Measurements from ENCODE around the gene NEURL1. TPM values are rescaled to one million over a fixed set of nuclear protein-coding genes. Genes with fewer than 3 reads are reported as not detected.

The NEURL1 gene, protein sequence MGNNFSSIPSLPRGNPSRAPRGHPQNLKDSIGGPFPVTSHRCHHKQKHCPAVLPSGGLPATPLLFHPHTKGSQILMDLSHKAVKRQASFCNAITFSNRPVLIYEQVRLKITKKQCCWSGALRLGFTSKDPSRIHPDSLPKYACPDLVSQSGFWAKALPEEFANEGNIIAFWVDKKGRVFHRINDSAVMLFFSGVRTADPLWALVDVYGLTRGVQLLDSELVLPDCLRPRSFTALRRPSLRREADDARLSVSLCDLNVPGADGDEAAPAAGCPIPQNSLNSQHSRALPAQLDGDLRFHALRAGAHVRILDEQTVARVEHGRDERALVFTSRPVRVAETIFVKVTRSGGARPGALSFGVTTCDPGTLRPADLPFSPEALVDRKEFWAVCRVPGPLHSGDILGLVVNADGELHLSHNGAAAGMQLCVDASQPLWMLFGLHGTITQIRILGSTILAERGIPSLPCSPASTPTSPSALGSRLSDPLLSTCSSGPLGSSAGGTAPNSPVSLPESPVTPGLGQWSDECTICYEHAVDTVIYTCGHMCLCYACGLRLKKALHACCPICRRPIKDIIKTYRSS
- under 0.01 TPM in 1 of 2 replicates, not detected in the other for total RNA-seq

DNA sequence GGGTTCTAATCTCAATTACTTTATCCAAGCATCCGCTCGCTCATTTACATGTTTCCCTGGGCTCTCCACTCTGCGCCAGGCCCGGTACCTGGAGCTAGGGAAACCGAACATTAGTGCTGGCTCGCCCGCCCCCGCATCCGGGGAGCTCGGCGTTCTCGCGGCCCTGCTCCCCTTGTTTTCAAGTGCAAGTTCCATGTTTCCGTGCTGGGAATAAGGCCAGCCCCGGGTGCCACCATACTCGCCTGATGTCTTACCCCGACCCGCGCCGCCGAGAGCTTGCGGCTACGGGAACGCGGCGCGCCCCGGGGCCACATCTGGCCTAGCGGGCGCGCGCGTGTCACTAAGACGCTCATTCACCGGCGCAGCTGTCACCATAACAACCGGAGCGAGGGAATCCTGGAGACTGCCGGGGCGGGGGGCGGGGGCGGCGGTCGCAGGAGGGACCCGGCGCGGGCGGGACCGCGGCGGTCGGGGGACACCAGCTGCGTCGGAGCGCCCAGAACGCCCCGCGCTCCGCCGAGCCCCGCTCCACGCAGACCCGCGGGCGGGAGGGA lies at the start of gene NEURL1:
NEURL1 (plus strand) TSS at position 344 of the 554 bp plus-strand sequence. CDS start 683 bp downstream, outside the sequence.
- TF ChIP-seq, protein P1, sequence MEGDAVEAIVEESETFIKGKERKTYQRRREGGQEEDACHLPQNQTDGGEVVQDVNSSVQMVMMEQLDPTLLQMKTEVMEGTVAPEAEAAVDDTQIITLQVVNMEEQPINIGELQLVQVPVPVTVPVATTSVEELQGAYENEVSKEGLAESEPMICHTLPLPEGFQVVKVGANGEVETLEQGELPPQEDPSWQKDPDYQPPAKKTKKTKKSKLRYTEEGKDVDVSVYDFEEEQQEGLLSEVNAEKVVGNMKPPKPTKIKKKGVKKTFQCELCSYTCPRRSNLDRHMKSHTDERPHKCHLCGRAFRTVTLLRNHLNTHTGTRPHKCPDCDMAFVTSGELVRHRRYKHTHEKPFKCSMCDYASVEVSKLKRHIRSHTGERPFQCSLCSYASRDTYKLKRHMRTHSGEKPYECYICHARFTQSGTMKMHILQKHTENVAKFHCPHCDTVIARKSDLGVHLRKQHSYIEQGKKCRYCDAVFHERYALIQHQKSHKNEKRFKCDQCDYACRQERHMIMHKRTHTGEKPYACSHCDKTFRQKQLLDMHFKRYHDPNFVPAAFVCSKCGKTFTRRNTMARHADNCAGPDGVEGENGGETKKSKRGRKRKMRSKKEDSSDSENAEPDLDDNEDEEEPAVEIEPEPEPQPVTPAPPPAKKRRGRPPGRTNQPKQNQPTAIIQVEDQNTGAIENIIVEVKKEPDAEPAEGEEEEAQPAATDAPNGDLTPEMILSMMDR (IDR thresholded peaks at IDR 0.05; ENCODE audit: extremely low read depth, low read depth, low read length) = no peak
- H4K20me1 ChIP-seq (ENCODE audit: insufficient read depth, low read length) = peaks cover 3% of the 10 kb centered on the region
- DNase-seq (ENCODE audit: insufficient read length, low spot score, missing footprints) = peak; percentile 85
- no peaks in the 10 kb centered on the region for H3K36me3 ChIP-seq (ENCODE audit: insufficient read depth, low read length)
- H3K27ac ChIP-seq (ENCODE audit: low read depth, low read length) = no peak within 1 kb of the TSS
- no peaks in the 10 kb centered on the region for H3K9me3 ChIP-seq (ENCODE audit: low read depth, low read length)
- no peaks in the 10 kb centered on the region for H3K79me2 ChIP-seq (ENCODE audit: insufficient read depth, low read length)
- H3K4me1 ChIP-seq (ENCODE audit: insufficient read depth, low read length) = peaks cover 8% of the 10 kb centered on the region
- peaks cover 55% of the 10 kb centered on the region for H3K27me3 ChIP-seq (ENCODE audit: insufficient read depth, low read length)
- no peak within 1 kb of the TSS for H2AFZ ChIP-seq (ENCODE audit: low read length)
- peak within 1 kb of the TSS; percentile 70 for H3K4me2 ChIP-seq (ENCODE audit: insufficient read depth, low read length)
- peak within 1 kb of the TSS; percentile 61 for H3K4me3 ChIP-seq (ENCODE audit: insufficient read depth, low read length)

DNA sequence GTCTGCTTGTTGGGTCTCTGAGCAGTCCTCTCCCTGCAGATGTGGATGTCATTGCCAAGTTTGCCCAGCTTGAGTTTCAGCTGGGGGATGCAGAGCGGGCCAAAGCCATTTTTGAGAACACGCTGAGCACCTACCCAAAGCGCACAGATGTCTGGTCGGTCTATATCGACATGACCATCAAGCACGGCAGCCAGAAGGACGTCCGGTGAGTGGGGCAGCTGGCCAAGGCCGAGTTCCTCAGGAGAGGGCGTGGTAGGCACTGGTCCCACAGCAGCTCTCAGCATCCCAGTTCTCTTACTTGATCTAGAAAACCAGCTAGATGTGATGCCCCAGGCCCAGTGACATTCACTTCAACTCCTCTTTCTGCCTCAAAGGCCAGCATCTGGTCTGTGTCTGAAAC lies 49.0 kb upstream of the NEURL1 start:
- no peaks in the 10 kb centered on the region for H3K9me3 ChIP-seq (ENCODE audit: low read depth, low read length)
- peaks cover 48% of the 10 kb centered on the region for H4K20me1 ChIP-seq (ENCODE audit: insufficient read depth, low read length)
- no peak overlapping the region for H3K4me2 ChIP-seq (ENCODE audit: insufficient read depth, low read length)
- no peak overlapping the region for H3K4me3 ChIP-seq (ENCODE audit: insufficient read depth, low read length)
- no peak overlapping the region for H3K27ac ChIP-seq (ENCODE audit: low read depth, low read length)
- peaks cover 72% of the 10 kb centered on the region for H3K36me3 ChIP-seq (ENCODE audit: insufficient read depth, low read length)
- no peak for DNase-seq (ENCODE audit: insufficient read length, low spot score, missing footprints)
- no peak overlapping the region for H2AFZ ChIP-seq (ENCODE audit: low read length)
- H3K79me2 ChIP-seq (ENCODE audit: insufficient read depth, low read length) = peaks cover 25% of the 10 kb centered on the region
- no peaks in the 10 kb centered on the region for H3K27me3 ChIP-seq (ENCODE audit: insufficient read depth, low read length)
- TF ChIP-seq, protein P1 (IDR thresholded peaks at IDR 0.05; ENCODE audit: extremely low read depth, low read depth, low read length) = no peak
- H3K4me1 ChIP-seq (ENCODE audit: insufficient read depth, low read length) = peaks cover 43% of the 10 kb centered on the region

DNA sequence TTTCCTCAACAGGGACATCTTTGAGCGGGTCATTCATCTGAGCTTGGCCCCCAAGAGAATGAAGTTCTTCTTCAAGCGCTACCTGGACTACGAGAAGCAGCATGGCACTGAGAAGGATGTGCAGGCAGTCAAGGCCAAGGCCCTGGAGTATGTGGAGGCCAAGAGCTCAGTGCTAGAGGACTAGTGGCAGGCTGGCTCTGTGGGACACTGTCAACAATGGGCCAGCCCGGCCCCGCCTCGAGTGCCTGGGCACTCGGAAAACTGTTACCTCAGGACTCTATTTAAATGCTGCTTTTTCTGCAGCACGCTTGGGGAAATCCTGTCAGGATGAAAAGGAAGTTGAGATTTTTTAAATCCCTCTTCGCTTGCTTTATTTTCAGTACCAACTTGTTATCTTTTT lies 48.1 kb upstream of the NEURL1 start:
- Histone ChIP-seq H3K9me3 (ENCODE audit: low read depth, low read length) (no peaks in the 10 kb centered on the region), H3K27me3 (ENCODE audit: insufficient read depth, low read length) (no peaks in the 10 kb centered on the region), H4K20me1 (ENCODE audit: insufficient read depth, low read length) (peaks cover 48% of the 10 kb centered on the region), H2AFZ (ENCODE audit: low read length) (no peak overlapping the region), H3K4me1 (ENCODE audit: insufficient read depth, low read length) (peaks cover 49% of the 10 kb centered on the region), H3K27ac (ENCODE audit: low read depth, low read length) (peak overlapping the region; percentile 96), H3K4me3 (ENCODE audit: insufficient read depth, low read length) (no peak overlapping the region), H3K4me2 (ENCODE audit: insufficient read depth, low read length) (peak overlapping the region; percentile 27), H3K79me2 (ENCODE audit: insufficient read depth, low read length) (peaks cover 34% of the 10 kb centered on the region), H3K36me3 (ENCODE audit: insufficient read depth, low read length) (peaks cover 74% of the 10 kb centered on the region)
- TF ChIP-seq, protein P1 (IDR thresholded peaks at IDR 0.05; ENCODE audit: extremely low read depth, low read depth, low read length) = no peak
- DNase-seq (ENCODE audit: insufficient read length, low spot score, missing footprints) = no peak

Measured in osteoblast (primary cell).